LNCAP (cell line): Measurements from ENCODE around the gene CLIP1.

ENCODE experiments used
- CTCF ChIP-seq: fragments of 450-650 bp; IDR thresholded peaks from 2 replicates; pipeline ENCODE4 v1.5.1; 2017; ENCODE audit warnings: mild to moderate bottlenecking

The CLIP1 gene

GRCh38 chr12:122297494-122297893, 125.0 kb downstream of the CLIP1 start:
- no peak for TF ChIP-seq CTCF

GRCh38 chr12:122295877-122296276, 126.6 kb downstream of the CLIP1 start:
- TF ChIP-seq CTCF, result no peak

- TF ChIP-seq CTCF, result no peak
These were observed 129.4 kb downstream of the CLIP1 start for GRCh38 chr12:122293081-122293480.

- TF ChIP-seq CTCF, result no peak
These were observed 131.0 kb downstream of the CLIP1 start for GRCh38 chr12:122291431-122291830.

- no peak for TF ChIP-seq CTCF
These were observed 138.8 kb downstream of the CLIP1 start for GRCh38 chr12:122283680-122284079.

GRCh38 chr12:122282061-122282460, 140.4 kb downstream of the CLIP1 start:
- no peak for TF ChIP-seq CTCF

GRCh38 chr12:122276242-122276641, 146.2 kb downstream of the CLIP1 start:
- no peak for TF ChIP-seq CTCF

- TF ChIP-seq CTCF, result no peak
These were observed 147.0 kb downstream of the CLIP1 start for GRCh38 chr12:122275459-122275858.
